Hypothalamus (tissue), 51 donors: ENCODE data around the gene B3GALT4.
"Not testable (repeated sequence)": the region's sequence is repeated elsewhere in the genome, so short reads cannot be mapped to it uniquely, and the experiment has no call there.

Experiments used
- DNase-seq, 51 donors: peaks; one replicate each; lab custom pipeline; 2025; lab: John Stamatoyannopoulos, UW

Gene B3GALT4

GRCh38 chr6:33271468-33272274 lies 5.3 kb upstream of the B3GALT4 start, which contains the start of the genes RPS18 and VPS52:
Gene RPS18, plus strand, starts transcription at chr6:33272075. Its CDS starts 45 bp downstream, at chr6:33272120.
Gene VPS52, minus strand, starts transcription at chr6:33271876. Its CDS starts 201 bp downstream, at chr6:33271675.
- peak; percentile 53 to 97 (median 89) for DNase-seq

- no peak for DNase-seq
Measured at GRCh38 chr6:33272275-33273128, 4.4 kb upstream of the B3GALT4 start.

GRCh38 chr6:33273129-33273923 lies 3.6 kb upstream of the B3GALT4 start:
- no peak for DNase-seq

GRCh38 chr6:33273924-33274902 lies 2.7 kb upstream of the B3GALT4 start:
- no peak for DNase-seq

- DNase-seq, result not testable (repeated sequence)
Measured at GRCh38 chr6:33275795-33276580, 935 bp upstream of the B3GALT4 start.

- no peak for DNase-seq
Measured at GRCh38 chr6:33276581-33276863, 401 bp upstream of the B3GALT4 start.

GRCh38 chr6:33277663-33278391 lies 904 bp downstream of the B3GALT4 start:
- DNase-seq, result peak in 1 of 51 donors; percentile 22

- DNase-seq, result no peak
Measured at GRCh38 chr6:33278392-33278741, 1.4 kb downstream of the B3GALT4 start.

GRCh38 chr6:33278810-33279209 lies 1.9 kb downstream of the B3GALT4 start:
- DNase-seq, result no peak

GRCh38 chr6:33279257-33279695 lies 2.4 kb downstream of the B3GALT4 start:
- no peak for DNase-seq

- DNase-seq, result no peak
Measured at GRCh38 chr6:33279971-33280511, 3.1 kb downstream of the B3GALT4 start.

- no peak for DNase-seq
Measured at GRCh38 chr6:33280539-33280938, 3.6 kb downstream of the B3GALT4 start.

GRCh38 chr6:33285214-33285613 lies 8.3 kb downstream of the B3GALT4 start:
- DNase-seq, result not testable (repeated sequence)

GRCh38 chr6:33286946-33287914 lies 10.3 kb downstream of the B3GALT4 start:
- no peak for DNase-seq

GRCh38 chr6:33288141-33288920 lies 11.4 kb downstream of the B3GALT4 start:
- DNase-seq, result no peak
